Erythroblast (primary cell): Measurements from ENCODE around the gene ACTG2.
A peak's percentile ranks its signal among the peaks of the same experiment; 100 is the strongest.

Experiments
- DNase-seq, 2 experiments: peaks; one replicate each; lab custom pipeline; 2025; lab: John Stamatoyannopoulos, UW
- GATA1 ChIP-seq: IDR thresholded peaks from 2 replicates; pipeline ENCODE4 v1.6.1; 2011; ENCODE audit warnings: low read depth, mild to moderate bottlenecking, control low read depth, low read length, moderate library complexity
- POLR2A ChIP-seq: IDR thresholded peaks from 2 replicates; pipeline ENCODE4 v1.6.1; 2011; ENCODE audit warnings: mild to moderate bottlenecking, low read length

Gene ACTG2

DNA sequence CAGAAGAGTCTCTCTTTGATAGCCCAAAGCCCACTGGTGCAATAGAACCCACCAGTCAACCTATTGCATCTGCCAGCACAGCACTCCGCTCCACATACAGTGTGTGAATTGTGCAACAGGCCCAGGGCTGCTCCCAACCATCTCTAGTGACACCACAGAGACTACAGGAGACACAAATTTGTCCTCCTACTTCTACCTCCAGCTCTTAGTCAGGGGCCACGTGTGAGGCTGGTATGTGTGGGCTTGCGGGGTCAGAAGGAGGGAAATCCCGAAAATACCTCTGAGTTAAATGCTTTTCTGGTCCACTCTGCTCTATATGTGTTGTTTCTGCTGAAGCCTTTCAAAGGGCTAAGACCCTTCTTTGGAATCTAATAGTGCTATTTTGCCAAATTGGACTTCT is 51.9 kb downstream of the ACTG2 start:
- TF ChIP-seq POLR2A (no peak), GATA1 (no peak)
- no peak for DNase-seq

DNA sequence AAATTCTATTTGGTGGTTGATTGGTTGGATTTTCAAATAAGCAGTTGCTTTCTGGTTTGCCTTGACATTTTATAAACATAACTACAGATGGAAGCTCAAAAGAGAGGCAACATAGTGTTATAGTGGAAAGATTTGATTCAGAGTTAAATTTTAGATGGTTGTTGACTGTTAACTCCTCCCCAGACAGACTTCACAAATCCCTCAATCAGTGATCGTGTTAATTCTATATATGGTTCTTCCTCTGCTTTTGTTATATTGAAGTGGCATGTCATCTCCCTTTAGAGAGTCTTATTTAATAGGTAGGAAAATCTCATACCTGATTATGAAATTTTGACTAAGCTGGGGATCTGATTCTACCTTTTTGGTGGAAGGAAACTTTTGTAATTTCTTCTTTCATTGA is 53.4 kb downstream of the ACTG2 start:
- DNase-seq = no peak
- TF ChIP-seq POLR2A (no peak), GATA1 (no peak)

DNA sequence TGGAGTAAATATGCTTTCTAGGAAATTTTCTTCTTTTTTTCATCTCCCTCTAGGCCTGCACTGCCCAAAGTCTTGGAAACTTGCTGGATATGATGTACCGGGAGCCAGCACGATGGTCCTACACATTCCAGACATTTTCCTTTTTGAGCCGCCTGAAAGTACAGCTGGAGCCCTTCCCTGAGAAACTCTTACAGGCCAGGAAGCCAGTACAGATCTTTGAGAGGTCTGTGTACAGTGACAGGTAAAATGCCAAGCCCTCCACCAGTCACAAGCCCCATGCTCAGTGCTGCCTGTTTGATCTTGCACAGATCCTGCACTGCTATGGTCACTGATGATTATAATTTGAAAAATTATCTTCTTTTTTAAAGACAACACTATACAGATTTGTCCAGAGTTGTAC is 53.9 kb downstream of the ACTG2 start:
- DNase-seq = no peak
- TF ChIP-seq GATA1 (no peak), POLR2A (no peak)

DNA sequence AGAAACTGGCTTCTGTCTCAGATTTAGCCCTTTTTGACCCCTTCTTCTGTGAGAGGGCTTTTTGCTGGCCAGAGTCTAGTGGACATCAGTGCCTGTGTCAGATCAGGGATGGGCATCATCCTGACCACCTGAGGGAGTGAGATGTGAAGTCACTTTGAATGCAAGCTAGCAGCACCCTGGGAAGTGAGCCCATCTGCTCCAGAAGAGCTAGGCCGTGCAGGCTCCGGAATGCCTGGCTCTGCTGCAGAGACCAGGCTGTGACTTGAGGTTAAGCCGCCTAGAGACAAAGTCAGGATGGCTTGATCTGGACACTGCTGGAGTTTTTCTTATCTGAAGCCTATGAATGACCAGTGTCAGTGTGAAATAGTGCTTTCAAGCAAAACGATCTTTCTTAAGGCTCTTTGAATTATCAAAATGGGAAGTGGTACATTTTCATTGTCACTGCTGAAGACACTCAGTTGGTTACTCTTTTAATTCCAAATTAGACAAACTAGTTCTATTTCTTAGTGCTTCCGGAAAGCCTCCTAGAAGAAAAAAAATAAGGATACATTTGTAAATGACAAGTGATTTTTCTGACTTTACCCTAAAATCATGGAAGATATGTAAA is 54.7 kb downstream of the ACTG2 start:
- no peak for TF ChIP-seq POLR2A
- TF ChIP-seq GATA1 = no peak
- no peak for DNase-seq

DNA sequence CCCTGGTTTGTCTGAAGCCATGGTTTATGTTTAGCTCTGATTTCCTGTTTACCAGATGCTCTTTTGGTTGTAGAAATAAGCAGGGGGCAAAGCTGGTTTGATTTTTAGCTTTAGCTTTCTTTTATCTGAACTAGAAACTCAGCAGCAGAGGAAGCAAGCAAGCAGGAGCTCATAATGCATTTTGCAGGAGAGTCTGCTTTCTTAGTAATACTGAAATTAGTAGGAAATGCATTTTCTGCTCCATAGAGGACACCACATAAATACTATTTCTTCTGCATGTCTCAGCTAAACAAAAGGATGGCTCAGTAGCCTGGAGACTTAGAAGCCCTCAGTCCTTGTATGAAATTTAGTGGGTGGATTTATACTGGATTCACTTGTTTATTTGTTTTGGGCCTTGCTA is 57.0 kb downstream of the ACTG2 start:
- TF ChIP-seq GATA1 (no peak), POLR2A (no peak)
- DNase-seq = no peak

DNA sequence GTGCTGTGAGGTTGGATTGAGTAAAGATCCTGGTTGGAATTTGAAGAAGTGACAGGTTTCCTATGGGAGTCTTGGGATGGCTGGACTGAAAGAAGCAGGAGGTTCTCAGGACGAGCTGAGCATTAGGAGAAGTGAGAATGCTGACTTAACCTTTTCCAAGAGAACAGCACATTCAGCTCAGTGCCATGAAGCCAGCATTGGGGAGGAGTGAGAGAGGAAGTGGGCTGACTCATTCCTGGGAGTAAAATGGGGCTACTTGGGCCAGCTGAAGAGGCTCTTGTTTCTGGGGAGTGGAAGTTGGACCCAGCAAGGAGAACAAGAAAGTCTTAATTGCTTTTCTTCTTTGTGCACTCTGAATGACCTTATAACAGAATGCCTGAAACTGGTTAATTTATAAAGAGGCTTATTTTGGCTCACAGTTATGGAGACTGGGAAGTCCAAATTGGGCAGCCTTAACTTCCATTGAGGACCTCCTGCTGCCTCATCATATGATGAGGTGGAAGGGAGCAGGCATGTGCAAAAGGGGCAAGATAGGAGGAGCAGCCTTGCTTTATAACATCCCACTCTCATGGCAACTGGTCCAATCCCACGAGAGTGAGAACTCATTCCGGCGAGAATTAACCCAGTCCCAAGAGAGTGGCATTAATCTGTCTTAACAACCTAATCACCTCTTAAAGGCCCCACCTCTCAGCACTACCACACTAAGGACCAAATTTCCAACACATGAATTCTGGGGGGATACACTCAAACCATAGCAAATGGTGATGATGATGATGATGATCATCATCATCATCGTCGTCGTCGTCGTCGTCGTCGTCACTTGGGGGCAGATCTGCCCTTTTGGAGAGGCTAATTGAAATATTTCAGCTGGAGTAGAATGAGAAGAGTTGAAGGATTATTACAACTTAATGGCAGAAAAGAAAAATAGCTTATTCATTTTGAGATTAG is 60.0 kb downstream of the ACTG2 start:
- TF ChIP-seq POLR2A (no peak), GATA1 (no peak)
- DNase-seq = no peak

DNA sequence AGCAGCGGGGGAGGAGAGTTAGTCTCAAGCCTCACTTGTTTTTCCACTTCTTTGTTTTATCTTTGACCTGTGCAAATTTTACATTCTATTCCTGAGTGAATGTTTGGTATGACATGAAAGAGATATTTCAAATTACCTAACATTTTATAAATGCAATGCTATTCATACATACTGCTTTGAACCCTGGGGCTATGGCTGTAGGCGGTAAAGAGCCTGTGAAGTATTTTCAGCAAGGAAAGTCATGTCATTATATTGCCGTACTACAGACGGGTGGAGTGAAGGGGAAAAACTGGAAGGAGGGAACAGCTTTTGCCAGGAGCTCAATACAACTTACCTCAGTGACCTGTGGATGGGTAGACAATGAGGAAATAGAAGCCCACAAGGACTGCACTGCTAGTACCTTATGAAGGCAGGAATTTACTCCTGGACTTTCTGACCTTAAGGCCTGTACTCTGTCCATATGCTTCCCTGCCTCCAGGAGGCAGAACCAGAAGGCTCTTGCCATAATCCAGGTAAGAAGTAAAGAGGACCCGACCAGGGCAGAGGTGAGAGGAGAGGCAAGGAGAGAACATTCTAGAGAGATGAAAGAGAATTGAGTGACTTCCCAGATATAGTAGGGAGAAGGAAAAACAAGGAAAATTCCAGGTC is 63.5 kb downstream of the ACTG2 start:
- DNase-seq = no peak
- TF ChIP-seq GATA1 (no peak), POLR2A (no peak)

DNA sequence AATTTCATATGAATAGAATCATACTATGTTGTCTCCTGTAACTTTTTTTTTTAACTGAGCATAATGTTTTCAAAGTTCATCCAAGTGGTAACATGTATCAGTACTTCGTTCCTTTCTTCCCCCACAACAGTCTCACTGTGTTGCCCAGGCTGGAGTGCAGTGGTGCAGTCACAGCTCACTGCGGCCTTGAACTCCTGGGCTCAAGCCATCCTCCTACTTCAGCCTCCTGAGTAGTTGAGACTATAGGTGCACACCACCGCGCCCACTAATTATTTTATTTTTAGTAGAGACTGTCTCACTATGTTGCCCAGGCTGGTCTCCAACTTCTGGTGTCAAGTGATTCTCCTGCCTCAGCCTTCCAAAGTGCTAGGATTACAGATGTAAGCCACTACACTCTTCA is 68.5 kb downstream of the ACTG2 start:
- no peak for DNase-seq
- no peak for TF ChIP-seq GATA1
- no peak for TF ChIP-seq POLR2A

DNA sequence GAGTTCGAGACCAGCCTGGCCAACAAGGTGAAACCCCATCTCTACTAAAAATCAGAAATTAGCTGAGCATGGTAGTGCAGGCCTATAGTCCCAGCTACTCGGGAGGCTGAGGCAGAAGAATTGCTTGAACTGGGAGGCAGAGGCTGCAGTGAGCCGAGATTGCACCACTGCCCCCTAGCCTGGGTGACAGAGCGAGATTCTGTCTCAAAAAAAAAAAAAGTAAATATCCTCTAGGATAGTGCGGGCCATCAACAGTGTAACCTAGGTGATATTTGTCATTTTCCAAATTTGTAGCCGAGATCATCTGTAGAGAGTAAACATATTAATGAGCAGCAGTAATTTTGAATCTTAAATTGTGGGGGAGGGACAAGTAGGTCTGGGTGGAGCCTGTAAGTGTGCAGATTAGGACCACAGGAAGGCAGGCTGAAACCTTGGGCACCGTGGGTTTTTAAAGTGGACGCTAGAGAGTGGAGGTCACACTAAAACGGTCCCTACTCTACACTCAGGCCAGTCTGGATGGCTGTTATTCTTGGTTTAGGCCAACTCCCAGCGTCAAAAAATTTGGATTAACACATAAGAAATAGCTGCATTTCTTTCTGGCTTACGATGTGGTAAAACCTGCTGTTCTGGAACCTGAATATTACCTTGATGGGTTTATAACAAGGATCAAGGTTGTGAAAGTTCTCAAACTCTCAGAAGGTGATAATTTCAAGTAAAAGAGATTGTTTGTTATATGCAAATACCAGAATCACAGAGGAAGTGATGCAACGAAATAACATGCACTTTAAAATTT is 69.2 kb downstream of the ACTG2 start:
- DNase-seq = no peak
- no peak for TF ChIP-seq GATA1
- TF ChIP-seq POLR2A = no peak

DNA sequence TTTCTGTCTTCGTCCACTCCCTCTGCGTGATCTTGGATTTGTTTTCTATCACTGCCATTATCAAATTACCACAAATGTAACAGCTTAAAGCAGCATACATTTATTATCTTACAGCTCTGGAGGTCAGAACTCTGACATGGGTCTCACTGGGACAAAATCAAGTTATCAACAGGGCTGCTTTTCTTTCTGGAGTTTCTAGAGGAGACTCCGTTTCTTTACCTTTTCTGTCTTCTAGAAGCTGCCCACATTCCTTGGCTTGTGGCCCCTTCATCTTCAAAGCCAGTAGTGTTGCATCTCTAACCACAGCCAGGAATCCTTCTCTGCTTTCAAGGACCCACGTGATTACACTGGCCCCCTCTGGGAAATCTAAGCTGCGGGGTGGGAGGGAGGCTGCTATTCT is 70.0 kb downstream of the ACTG2 start:
- TF ChIP-seq POLR2A = no peak
- TF ChIP-seq GATA1 = no peak

DNA sequence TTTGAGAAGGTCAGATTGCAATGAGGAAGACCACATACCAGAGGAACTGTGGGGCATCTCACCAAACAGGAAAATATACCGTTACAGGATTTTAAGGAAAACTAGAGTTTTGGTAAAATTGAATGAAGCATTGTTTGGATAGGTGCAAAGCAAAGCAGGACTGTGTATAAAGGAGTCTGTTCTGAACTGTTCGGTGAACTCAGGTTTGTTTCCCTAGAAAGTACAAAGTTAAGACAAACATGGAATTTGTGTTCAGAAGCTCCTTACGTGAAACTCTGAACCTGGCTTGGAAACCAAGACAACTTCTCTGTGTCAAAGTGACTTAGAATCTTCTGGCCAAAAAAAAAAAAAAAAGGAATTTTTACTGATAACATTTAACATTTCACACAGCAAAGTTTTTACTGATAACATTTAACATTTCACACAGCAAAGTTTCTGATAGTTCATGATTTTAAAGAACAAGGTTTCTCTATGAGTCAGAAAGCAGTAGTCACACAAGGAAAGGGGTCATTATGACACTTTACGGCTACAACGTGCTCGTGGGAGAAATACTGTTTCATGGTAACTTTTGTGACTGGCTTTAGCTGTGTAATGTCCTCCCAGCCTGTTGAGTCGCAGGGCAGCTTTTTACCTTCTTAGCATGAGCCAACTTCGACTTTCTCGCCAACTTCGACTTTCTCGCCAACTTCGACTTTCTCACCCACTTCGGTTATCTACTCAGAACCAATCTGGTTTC is 70.7 kb downstream of the ACTG2 start:
- TF ChIP-seq POLR2A (no peak), GATA1 (no peak)
- peak; percentile 14 to 17 for DNase-seq

More for the DNA sequence above, 70.0 kb downstream of the ACTG2 start:
- DNase-seq = no peak

DNA sequence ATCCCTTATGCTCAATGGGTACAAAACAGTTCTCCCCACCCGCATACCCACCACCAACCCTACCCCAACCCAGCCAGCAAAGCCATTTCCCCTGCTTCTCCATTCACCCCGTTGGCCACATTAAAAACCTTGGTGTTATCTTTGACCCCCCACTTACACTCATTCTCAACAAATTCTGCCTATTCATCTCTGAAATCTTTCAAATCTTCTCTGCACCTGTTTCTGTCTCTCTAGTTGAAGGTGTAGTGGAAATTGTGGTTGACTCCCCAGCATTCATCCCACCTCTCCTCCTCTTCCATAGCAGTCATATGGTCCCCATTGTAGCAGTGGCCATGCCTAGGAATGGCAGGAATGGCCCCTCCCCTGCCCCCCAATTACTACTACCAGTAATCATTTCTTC is 71.4 kb downstream of the ACTG2 start:
- TF ChIP-seq GATA1 (no peak), POLR2A (no peak)
- peak in 1 of 2 experiments; percentile 12 for DNase-seq

DNA sequence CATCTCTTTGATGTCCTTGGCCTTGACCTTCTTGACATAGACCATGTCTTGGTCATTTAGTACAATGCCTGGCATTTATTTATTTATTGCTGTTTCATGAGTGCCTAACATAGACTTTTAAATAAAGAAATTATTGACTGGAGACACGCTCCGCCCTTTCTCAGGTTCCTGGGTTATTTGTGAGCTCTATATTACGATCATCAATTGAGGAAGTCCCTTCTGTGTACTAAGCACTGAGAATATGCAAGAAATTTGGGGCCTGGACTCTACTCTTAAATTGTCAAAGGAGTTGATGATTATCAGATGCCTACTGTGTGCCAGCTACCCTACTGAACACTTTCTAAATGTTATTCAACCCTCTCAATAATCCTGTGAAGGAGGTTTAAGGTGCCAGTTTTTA is 72.2 kb downstream of the ACTG2 start:
- no peak for TF ChIP-seq POLR2A
- no peak for TF ChIP-seq GATA1
- DNase-seq = no peak
